ENCODE results near the gene SNCA. TPM values are rescaled to one million over a fixed set of nuclear protein-coding genes. Genes with fewer than 3 reads are reported as not detected.
A peak's percentile ranks its signal among the peaks of the same experiment; 100 is the strongest.

Gene SNCA
- total RNA-seq, 1 donor: 0.72 TPM

DNA sequence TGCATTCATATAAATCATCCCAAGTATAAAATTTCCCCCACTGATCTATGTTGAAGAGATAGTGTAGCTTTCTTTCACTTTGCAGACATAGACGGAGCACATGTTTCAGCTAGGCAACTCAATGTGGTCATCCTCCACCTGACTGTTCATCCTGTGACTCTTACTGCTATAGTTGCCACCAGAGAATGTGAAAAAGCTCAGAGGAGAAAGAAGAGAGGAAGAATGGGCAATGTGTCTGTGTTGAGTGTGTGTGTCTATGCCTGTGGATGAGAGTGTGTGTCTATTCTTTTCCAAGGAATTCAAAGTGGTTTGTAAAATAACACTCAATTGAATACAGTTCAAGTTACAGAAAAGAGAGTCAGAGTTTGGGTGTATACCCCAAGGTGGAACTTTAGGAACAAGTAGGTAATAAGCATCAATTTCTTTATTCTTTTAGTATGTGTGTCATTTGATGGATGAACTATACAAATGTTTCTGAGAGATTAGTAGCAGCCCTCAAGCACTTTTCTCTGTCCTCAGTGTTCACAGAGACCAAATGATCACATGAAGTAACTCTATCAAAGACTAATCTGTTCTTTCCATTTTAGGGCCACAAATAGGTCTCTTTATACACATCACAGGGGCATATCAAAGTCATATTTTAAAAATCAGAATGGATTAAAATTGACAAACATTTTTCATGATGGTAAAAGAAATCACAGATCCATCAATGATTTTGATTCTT, 2.3 kb downstream of the SNCA start:
- TF ChIP-seq, protein P1, sequence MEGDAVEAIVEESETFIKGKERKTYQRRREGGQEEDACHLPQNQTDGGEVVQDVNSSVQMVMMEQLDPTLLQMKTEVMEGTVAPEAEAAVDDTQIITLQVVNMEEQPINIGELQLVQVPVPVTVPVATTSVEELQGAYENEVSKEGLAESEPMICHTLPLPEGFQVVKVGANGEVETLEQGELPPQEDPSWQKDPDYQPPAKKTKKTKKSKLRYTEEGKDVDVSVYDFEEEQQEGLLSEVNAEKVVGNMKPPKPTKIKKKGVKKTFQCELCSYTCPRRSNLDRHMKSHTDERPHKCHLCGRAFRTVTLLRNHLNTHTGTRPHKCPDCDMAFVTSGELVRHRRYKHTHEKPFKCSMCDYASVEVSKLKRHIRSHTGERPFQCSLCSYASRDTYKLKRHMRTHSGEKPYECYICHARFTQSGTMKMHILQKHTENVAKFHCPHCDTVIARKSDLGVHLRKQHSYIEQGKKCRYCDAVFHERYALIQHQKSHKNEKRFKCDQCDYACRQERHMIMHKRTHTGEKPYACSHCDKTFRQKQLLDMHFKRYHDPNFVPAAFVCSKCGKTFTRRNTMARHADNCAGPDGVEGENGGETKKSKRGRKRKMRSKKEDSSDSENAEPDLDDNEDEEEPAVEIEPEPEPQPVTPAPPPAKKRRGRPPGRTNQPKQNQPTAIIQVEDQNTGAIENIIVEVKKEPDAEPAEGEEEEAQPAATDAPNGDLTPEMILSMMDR (IDR thresholded peaks at IDR 0.05; ENCODE audit: extremely low read depth, low read depth, low read length): no peak
- Histone ChIP-seq H4K20me1 (ENCODE audit: insufficient read depth, low read length) (no peaks in the 10 kb centered on the region), H3K4me2 (ENCODE audit: insufficient read depth, low read length) (no peak overlapping the region), H3K4me1 (ENCODE audit: insufficient read depth, low read length) (no peaks in the 10 kb centered on the region), H2AFZ (ENCODE audit: low read length) (no peak overlapping the region), H3K27ac (ENCODE audit: low read depth, low read length) (no peak overlapping the region), H3K36me3 (ENCODE audit: insufficient read depth, low read length) (no peaks in the 10 kb centered on the region), H3K4me3 (ENCODE audit: insufficient read depth, low read length) (no peak overlapping the region), H3K27me3 (ENCODE audit: insufficient read depth, low read length) (peaks cover 48% of the 10 kb centered on the region), H3K9me3 (ENCODE audit: low read depth, low read length) (no peaks in the 10 kb centered on the region), H3K79me2 (ENCODE audit: insufficient read depth, low read length) (no peaks in the 10 kb centered on the region)
- DNase-seq (ENCODE audit: insufficient read length, low spot score, missing footprints): no peak

DNA sequence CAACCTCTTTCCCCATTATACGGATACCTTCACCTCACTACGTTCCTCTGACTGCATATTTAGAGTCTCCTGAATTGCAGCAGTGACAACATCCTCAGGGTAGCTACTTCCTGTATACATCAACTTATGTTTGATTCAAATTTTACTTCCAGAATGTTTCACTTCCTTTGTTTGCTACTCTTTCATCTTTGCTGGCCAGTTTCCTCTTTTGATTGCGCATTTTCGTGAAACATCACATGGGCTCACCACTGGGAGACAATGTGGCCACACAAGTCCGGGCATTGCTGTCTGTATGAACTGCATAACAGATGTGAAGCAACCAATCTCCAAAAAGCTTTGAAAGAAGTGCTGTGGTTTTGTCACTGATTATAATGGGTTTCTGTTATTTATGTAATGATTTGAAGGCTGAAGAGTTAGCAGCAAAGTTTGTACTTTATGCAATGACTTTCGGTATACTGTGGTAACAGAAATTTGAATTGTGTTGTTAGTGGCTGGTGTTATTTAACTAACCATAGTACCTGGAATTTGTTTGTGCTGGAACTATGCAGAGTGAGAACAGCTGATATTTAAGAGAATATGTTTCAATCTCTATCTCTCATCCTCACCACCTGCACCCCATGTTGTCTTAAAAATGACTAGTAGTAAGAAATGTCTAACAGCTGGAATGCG, 7.4 kb downstream of the SNCA start:
- H3K9me3 ChIP-seq (ENCODE audit: low read depth, low read length): no peaks in the 10 kb centered on the region
- peaks cover 2% of the 10 kb centered on the region for H3K27me3 ChIP-seq (ENCODE audit: insufficient read depth, low read length)
- H3K4me1 ChIP-seq (ENCODE audit: insufficient read depth, low read length): no peaks in the 10 kb centered on the region
- no peak overlapping the region for H3K27ac ChIP-seq (ENCODE audit: low read depth, low read length)
- H3K36me3 ChIP-seq (ENCODE audit: insufficient read depth, low read length): no peaks in the 10 kb centered on the region
- peak overlapping the region; percentile 17 for H2AFZ ChIP-seq (ENCODE audit: low read length)
- TF ChIP-seq, protein P1 (IDR thresholded peaks at IDR 0.05; ENCODE audit: extremely low read depth, low read depth, low read length): no peak
- no peak overlapping the region for H3K4me3 ChIP-seq (ENCODE audit: insufficient read depth, low read length)
- DNase-seq (ENCODE audit: insufficient read length, low spot score, missing footprints): no peak
- no peak overlapping the region for H3K4me2 ChIP-seq (ENCODE audit: insufficient read depth, low read length)
- H3K79me2 ChIP-seq (ENCODE audit: insufficient read depth, low read length): no peaks in the 10 kb centered on the region
- no peaks in the 10 kb centered on the region for H4K20me1 ChIP-seq (ENCODE audit: insufficient read depth, low read length)

DNA sequence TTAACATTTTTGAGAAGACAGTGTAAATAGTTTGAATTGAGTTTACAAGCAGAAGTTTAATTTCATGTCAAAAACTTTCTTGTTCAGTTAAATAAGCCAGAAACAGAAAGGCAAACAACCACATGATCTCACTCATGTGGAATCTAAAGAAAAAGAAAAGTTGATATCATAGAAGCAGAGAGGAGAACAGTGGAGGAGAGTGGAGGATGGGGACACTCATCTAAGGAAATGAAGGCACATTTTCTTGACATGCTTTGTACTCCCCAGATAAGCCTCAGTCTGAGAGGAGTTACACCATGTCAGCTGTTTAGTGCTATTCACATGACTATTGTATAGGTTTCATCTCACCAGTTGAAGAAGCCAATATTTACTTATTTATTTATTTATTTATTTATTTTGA, 13.5 kb downstream of the SNCA start:
- Histone ChIP-seq H3K36me3 (ENCODE audit: insufficient read depth, low read length) (no peaks in the 10 kb centered on the region), H3K4me3 (ENCODE audit: insufficient read depth, low read length) (no peak overlapping the region), H3K79me2 (ENCODE audit: insufficient read depth, low read length) (no peaks in the 10 kb centered on the region), H4K20me1 (ENCODE audit: insufficient read depth, low read length) (no peaks in the 10 kb centered on the region), H3K27me3 (ENCODE audit: insufficient read depth, low read length) (no peaks in the 10 kb centered on the region), H3K27ac (ENCODE audit: low read depth, low read length) (no peak overlapping the region), H3K4me2 (ENCODE audit: insufficient read depth, low read length) (no peak overlapping the region), H3K9me3 (ENCODE audit: low read depth, low read length) (no peaks in the 10 kb centered on the region), H3K4me1 (ENCODE audit: insufficient read depth, low read length) (no peaks in the 10 kb centered on the region), H2AFZ (ENCODE audit: low read length) (no peak overlapping the region)
- TF ChIP-seq, protein P1 (IDR thresholded peaks at IDR 0.05; ENCODE audit: extremely low read depth, low read depth, low read length): no peak
- no peak for DNase-seq (ENCODE audit: insufficient read length, low spot score, missing footprints)

DNA sequence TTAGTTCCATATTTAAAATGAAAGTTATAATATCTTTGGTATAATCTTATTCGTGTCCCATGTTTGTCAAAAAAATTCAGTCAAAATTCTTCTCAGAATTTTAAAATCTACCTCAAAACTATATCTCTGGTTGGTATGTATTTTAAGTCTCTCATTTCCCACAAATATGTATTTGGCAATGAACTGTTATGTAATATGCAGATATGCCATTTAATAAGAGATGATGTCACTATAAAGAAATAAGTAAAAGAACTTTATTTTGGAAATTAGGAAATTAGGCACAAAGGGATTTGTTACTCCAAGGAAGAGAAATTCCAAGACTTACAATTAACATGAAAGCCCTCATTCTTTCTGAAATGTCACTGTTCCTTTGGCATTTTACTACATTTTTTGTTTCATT, 15.3 kb downstream of the SNCA start:
- H3K4me3 ChIP-seq (ENCODE audit: insufficient read depth, low read length): no peak overlapping the region
- no peaks in the 10 kb centered on the region for H3K36me3 ChIP-seq (ENCODE audit: insufficient read depth, low read length)
- no peaks in the 10 kb centered on the region for H3K4me1 ChIP-seq (ENCODE audit: insufficient read depth, low read length)
- no peaks in the 10 kb centered on the region for H3K79me2 ChIP-seq (ENCODE audit: insufficient read depth, low read length)
- no peaks in the 10 kb centered on the region for H3K9me3 ChIP-seq (ENCODE audit: low read depth, low read length)
- no peak overlapping the region for H3K27ac ChIP-seq (ENCODE audit: low read depth, low read length)
- no peaks in the 10 kb centered on the region for H3K27me3 ChIP-seq (ENCODE audit: insufficient read depth, low read length)
- no peaks in the 10 kb centered on the region for H4K20me1 ChIP-seq (ENCODE audit: insufficient read depth, low read length)
- no peak overlapping the region for H3K4me2 ChIP-seq (ENCODE audit: insufficient read depth, low read length)
- DNase-seq (ENCODE audit: insufficient read length, low spot score, missing footprints): no peak
- H2AFZ ChIP-seq (ENCODE audit: low read length): no peak overlapping the region
- TF ChIP-seq, protein P1 (IDR thresholded peaks at IDR 0.05; ENCODE audit: extremely low read depth, low read depth, low read length): no peak
